ENCODE data around the gene CECR2.

CECR2 gene

GRCh38 chr22:17429516-17429915, 60.3 kb downstream of the CECR2 start:
- H3K4me3 ChIP-seq (replicated peaks; ENCODE audit: low read depth, low read length), result no peak overlapping the region
- DNase-seq (ENCODE audit: extremely low read depth, low read depth), result no peak
- TF ChIP-seq, protein P1, sequence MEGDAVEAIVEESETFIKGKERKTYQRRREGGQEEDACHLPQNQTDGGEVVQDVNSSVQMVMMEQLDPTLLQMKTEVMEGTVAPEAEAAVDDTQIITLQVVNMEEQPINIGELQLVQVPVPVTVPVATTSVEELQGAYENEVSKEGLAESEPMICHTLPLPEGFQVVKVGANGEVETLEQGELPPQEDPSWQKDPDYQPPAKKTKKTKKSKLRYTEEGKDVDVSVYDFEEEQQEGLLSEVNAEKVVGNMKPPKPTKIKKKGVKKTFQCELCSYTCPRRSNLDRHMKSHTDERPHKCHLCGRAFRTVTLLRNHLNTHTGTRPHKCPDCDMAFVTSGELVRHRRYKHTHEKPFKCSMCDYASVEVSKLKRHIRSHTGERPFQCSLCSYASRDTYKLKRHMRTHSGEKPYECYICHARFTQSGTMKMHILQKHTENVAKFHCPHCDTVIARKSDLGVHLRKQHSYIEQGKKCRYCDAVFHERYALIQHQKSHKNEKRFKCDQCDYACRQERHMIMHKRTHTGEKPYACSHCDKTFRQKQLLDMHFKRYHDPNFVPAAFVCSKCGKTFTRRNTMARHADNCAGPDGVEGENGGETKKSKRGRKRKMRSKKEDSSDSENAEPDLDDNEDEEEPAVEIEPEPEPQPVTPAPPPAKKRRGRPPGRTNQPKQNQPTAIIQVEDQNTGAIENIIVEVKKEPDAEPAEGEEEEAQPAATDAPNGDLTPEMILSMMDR (IDR thresholded peaks at IDR 0.05; ENCODE audit: low read depth, low read length, missing control alignments), result no peak

DNA sequence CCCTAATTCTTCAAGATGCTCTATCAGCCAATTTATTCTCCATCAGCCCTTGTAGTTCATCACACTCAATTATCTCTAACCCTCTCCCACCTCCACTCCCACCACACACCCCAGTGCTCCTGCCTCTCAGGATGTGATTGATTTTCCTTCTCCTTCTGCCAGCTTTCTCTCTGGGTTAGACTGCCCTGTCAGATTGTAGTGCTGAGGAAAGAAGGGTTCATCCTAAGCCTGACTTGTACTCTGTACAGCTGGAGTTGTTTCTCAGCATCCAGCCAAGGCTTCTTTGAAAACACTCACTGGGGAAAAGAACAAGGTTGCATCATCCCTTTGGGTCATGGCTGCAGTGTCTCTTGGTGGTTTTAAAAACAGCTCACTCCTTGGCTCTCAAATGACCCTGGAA, 61.2 kb downstream of the CECR2 start:
- no peak for DNase-seq (ENCODE audit: extremely low read depth, low read depth)
- no peak overlapping the region for H3K4me3 ChIP-seq (replicated peaks; ENCODE audit: low read depth, low read length)
- TF ChIP-seq, protein P1 (IDR thresholded peaks at IDR 0.05; ENCODE audit: low read depth, low read length, missing control alignments), result no peak

DNA sequence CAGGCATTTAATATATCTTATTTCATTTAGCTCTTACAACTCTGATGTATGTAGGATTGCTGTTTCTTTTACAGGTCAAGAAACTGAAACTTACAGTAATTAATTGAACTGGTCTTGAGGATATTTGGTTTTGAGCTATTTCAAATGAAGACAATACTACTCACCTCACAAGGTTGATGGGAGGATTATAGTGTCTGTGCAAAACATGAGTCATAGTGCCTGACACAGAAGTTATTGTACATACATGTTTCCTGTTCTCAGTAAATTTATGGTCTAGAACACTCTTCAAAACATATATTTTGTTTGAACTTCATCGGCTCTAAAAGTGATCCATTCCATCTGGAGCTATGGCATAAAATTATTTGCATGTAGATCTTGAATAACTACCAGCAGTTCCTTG, 61.9 kb downstream of the CECR2 start:
- DNase-seq (ENCODE audit: extremely low read depth, low read depth), result no peak
- H3K4me3 ChIP-seq (replicated peaks; ENCODE audit: low read depth, low read length), result no peak overlapping the region
- TF ChIP-seq, protein P1 (IDR thresholded peaks at IDR 0.05; ENCODE audit: low read depth, low read length, missing control alignments), result no peak

DNA sequence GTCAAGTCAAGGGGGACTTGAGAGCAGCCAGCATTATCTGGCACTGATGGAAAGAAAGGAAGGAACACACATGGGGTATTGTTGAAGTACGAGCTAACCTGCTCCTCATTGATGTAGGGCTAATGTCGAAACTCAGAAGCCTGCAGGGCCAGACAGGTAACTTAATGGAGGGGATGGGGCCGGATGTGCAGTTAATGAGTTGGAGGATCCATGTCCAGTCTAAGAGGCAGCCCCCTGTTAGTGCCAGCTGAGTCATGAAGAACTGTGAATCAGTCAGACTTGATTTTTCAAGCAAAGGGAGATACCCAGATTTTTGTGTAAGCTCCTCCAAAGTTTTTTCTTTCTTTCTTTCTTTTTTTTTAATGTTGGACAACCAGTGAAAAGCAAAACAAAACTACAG, 65.6 kb downstream of the CECR2 start:
- TF ChIP-seq, protein P1 (IDR thresholded peaks at IDR 0.05; ENCODE audit: low read depth, low read length, missing control alignments), result no peak
- H3K4me3 ChIP-seq (replicated peaks; ENCODE audit: low read depth, low read length), result no peak overlapping the region
- DNase-seq (ENCODE audit: extremely low read depth, low read depth), result no peak

DNA sequence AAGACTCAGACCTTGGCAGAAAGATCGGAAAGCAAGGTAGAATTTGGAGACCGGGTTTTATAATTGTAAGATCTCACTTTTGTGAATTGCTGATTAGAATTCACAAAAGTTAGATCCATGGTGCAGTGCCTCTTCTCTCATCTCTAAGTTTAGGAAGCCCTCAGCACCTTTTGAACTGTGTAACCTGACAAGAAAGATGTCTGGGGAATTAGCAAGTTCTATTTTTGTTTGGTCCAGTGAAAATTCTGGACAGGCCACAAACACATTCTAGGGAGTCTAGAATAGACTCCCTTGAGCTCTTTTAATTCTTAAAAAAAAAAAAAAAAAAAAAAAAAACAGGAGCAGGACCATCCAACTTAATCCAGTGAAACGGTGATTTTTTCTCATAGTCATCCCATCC, 66.1 kb downstream of the CECR2 start:
- DNase-seq (ENCODE audit: extremely low read depth, low read depth), result no peak
- no peak overlapping the region for H3K4me3 ChIP-seq (replicated peaks; ENCODE audit: low read depth, low read length)
- TF ChIP-seq, protein P1 (IDR thresholded peaks at IDR 0.05; ENCODE audit: low read depth, low read length, missing control alignments), result no peak

DNA sequence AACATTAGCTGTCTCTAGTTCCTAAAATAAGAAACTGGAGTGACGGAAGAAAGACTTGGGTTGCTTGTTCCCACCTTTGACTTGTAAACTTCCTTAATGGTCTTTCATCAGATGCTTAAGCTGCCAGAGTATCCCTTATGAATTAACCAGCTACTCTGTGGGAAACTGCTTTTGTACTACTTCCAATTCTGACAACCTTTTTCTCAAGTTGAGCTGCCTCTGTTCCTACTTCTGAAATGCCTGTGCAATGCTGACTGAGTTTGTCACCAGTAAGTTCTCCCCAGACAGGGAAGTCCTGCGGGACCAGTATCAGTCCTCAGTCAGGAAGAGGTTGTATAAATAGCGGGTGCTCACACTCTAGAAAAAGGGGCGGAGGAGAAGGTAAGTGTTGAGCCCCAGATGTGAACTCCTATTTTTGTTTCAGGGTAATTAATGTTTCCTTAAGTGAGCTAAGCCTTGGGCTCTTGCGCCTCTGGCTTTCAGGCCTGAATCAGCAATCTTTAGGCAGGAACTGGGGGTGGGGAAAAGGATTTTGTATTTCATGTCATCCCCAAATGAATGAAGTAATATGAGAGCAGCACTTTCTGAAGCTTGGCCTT, 67.2 kb downstream of the CECR2 start:
- TF ChIP-seq, protein P1 (IDR thresholded peaks at IDR 0.05; ENCODE audit: low read depth, low read length, missing control alignments), result no peak
- H3K4me3 ChIP-seq (replicated peaks; ENCODE audit: low read depth, low read length), result no peak overlapping the region
- no peak for DNase-seq (ENCODE audit: extremely low read depth, low read depth)

DNA sequence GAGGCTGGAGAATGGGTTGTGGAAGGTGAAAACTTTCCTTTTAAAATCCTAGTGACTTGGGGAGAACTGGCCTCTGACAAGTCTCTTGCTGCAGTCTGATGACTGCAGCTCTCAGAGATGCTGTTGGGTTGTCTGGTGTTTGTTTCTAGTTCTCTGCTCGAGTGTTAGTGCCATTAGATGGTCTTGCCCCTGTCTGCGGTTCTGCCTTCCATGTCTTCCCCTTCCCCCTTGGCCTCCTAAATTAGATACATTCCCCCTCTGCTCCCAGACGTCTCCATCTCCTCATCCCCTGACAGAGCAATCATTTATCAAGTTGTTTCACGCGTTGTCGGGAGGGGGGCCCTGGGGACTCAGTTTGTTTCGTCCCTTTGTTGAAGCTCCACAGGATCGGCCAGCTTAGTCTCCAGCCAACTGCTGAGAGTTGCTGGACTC, 67.7 kb downstream of the CECR2 start:
- TF ChIP-seq, protein P1 (IDR thresholded peaks at IDR 0.05; ENCODE audit: low read depth, low read length, missing control alignments), result no peak
- no peak overlapping the region for H3K4me3 ChIP-seq (replicated peaks; ENCODE audit: low read depth, low read length)
- DNase-seq (ENCODE audit: extremely low read depth, low read depth), result no peak

All from HFF-Myc (cell line).